BE2C (cell line): ENCODE measurements around the gene MYO1E.
"Not testable (repeated sequence)": the region's sequence is repeated elsewhere in the genome, so short reads cannot be mapped to it uniquely, and the experiment has no call there.

Experiments used
- DNase-seq: peaks from one replicate; pipeline ENCODE4 v3.0.0-alpha.2; 2020
- H3K27me3 ChIP-seq: fragments of 250-450 bp; sonication (Bioruptor Pico); 2 replicates; pipeline ENCODE4 v1.5.1; 2020; ENCODE audit warnings: mild to moderate bottlenecking
- H3K36me3 ChIP-seq: fragments of 250-450 bp; sonication (Bioruptor Pico); 2 replicates; pipeline ENCODE4 v1.5.1; 2020; ENCODE audit warnings: mild to moderate bottlenecking
- H3K4me1 ChIP-seq: fragments of 250-450 bp; sonication (Bioruptor Pico); 2 replicates; pipeline ENCODE4 v1.5.1; 2020
- H3K4me3 ChIP-seq: 2 replicates; pipeline ENCODE4 v1.5.1; 2011; ENCODE audit warnings: low read depth, low read length
- H3K9me3 ChIP-seq: fragments of 250-450 bp; sonication (Bioruptor Pico); 2 replicates; pipeline ENCODE4 v1.5.1; 2020
- CTCF ChIP-seq: IDR thresholded peaks from 2 replicates; pipeline ENCODE4 v1.5.1; 2012; ENCODE audit warnings: mild to moderate bottlenecking, low read depth, low read length

The MYO1E gene

GRCh38 chr15:59413577-59413976 is 40.9 kb upstream of the MYO1E start:
- H3K4me3 ChIP-seq: no peak overlapping the region
- TF ChIP-seq CTCF: no peak
- H3K9me3 ChIP-seq: no peaks in the 10 kb centered on the region
- H3K4me1 ChIP-seq: no peaks in the 10 kb centered on the region
- no peaks in the 10 kb centered on the region for H3K36me3 ChIP-seq
- DNase-seq: no peak
- peaks cover 11% of the 10 kb centered on the region for H3K27me3 ChIP-seq

GRCh38 chr15:59410391-59410896 is 37.8 kb upstream of the MYO1E start:
- Histone ChIP-seq H3K36me3 (no peaks in the 10 kb centered on the region), H3K27me3 (peaks cover 9% of the 10 kb centered on the region), H3K4me3 (no peak overlapping the region), H3K9me3 (no peaks in the 10 kb centered on the region), H3K4me1 (no peaks in the 10 kb centered on the region)
- DNase-seq: no peak
- TF ChIP-seq CTCF: no peak

- H3K9me3 ChIP-seq: no peaks in the 10 kb centered on the region
- H3K4me1 ChIP-seq: no peaks in the 10 kb centered on the region
- peaks cover 10% of the 10 kb centered on the region for H3K27me3 ChIP-seq
- H3K36me3 ChIP-seq: no peaks in the 10 kb centered on the region
- DNase-seq: no peak
- H3K4me3 ChIP-seq: no peak overlapping the region
- TF ChIP-seq CTCF: no peak
Observed at GRCh38 chr15:59407946-59408345, 35.3 kb upstream of the MYO1E start.

- H3K4me1 ChIP-seq: no peaks in the 10 kb centered on the region
- no peak for DNase-seq
- no peak for TF ChIP-seq CTCF
Observed at GRCh38 chr15:59406446-59406845, 33.8 kb upstream of the MYO1E start.

GRCh38 chr15:59405079-59405478 is 32.4 kb upstream of the MYO1E start:
- no peaks in the 10 kb centered on the region for H3K36me3 ChIP-seq
- TF ChIP-seq CTCF: no peak
- H3K27me3 ChIP-seq: peaks cover 18% of the 10 kb centered on the region
- H3K9me3 ChIP-seq: no peaks in the 10 kb centered on the region
- no peaks in the 10 kb centered on the region for H3K4me1 ChIP-seq
- H3K4me3 ChIP-seq: no peak overlapping the region
- DNase-seq: no peak

More at GRCh38 chr15:59406446-59406845, 33.8 kb upstream of the MYO1E start:
- Histone ChIP-seq H3K4me3 (no peak overlapping the region), H3K36me3 (no peaks in the 10 kb centered on the region), H3K27me3 (peaks cover 12% of the 10 kb centered on the region), H3K9me3 (no peaks in the 10 kb centered on the region)

- TF ChIP-seq CTCF: no peak
- DNase-seq: no peak
- H3K4me1 ChIP-seq: no peaks in the 10 kb centered on the region
- H3K4me3 ChIP-seq: no peak overlapping the region
- H3K36me3 ChIP-seq: no peaks in the 10 kb centered on the region
- peaks cover 25% of the 10 kb centered on the region for H3K27me3 ChIP-seq
- no peaks in the 10 kb centered on the region for H3K9me3 ChIP-seq
Observed at GRCh38 chr15:59401824-59402569, 29.3 kb upstream of the MYO1E start.

- H3K9me3 ChIP-seq, H3K4me3 ChIP-seq, DNase-seq, H3K36me3 ChIP-seq, H3K4me1 ChIP-seq: not testable (repeated sequence)
- peaks cover 33% of the 10 kb centered on the region for H3K27me3 ChIP-seq
Observed at GRCh38 chr15:59401051-59401823, 28.6 kb upstream of the MYO1E start.
